MM.1S (cell line): ENCODE measurements around the gene NAA80.

Experiments
- DNase-seq: peaks from one replicate; pipeline ENCODE4 v3.0.0-alpha.2; 2015
- H2AFZ ChIP-seq: fragments of 300-600 bp; sonication (generic); 2 replicates; pipeline ENCODE4 v1.6.0; 2016; ENCODE audit warnings: antibody characterized with exemption, low read length
- H3F3A ChIP-seq: fragments of 300-600 bp; sonication (generic); 2 replicates; pipeline ENCODE4 v1.6.1; 2016; ENCODE audit warnings: mild to moderate bottlenecking, antibody characterized with exemption, low read length, moderate library complexity, mixed read lengths; ENCODE audit not compliant: insufficient read depth
- H3K27ac ChIP-seq: fragments of 300-600 bp; sonication (generic); 2 replicates; pipeline ENCODE4 v1.5.1; 2016; ENCODE audit warnings: mild to moderate bottlenecking, low read length
- H3K27me3 ChIP-seq: fragments of 300-600 bp; sonication (generic); replicated peaks from 2 replicates; pipeline ENCODE4 v1.6.0; 2016; ENCODE audit warnings: low read length; ENCODE audit not compliant: insufficient read depth
- H3K36me3 ChIP-seq: fragments of 300-600 bp; sonication (generic); replicated peaks from 2 replicates; pipeline ENCODE4 v1.6.1; 2016; ENCODE audit warnings: mild to moderate bottlenecking, low read length, mixed read lengths; ENCODE audit not compliant: insufficient read depth
- H3K4me1 ChIP-seq: fragments of 300-600 bp; sonication (generic); 2 replicates; pipeline ENCODE4 v1.6.1; 2016; ENCODE audit warnings: low read length, mixed read lengths
- H3K4me2 ChIP-seq: fragments of 300-600 bp; sonication (generic); 2 replicates; pipeline ENCODE4 v1.6.0; 2016; ENCODE audit warnings: low read depth, low read length
- H3K4me3 ChIP-seq: fragments of 300-600 bp; sonication (generic); 2 replicates; pipeline ENCODE4 v1.5.1; 2016; ENCODE audit warnings: low read length, mixed read lengths
- H3K79me2 ChIP-seq: fragments of 300-600 bp; sonication (generic); 2 replicates; pipeline ENCODE4 v1.6.1; 2016; ENCODE audit warnings: mixed run types, low read length, mixed read lengths
- H3K9ac ChIP-seq: fragments of 300-600 bp; sonication (generic); 2 replicates; pipeline ENCODE4 v1.6.1; 2016; ENCODE audit warnings: low read length, mixed read lengths
- H3K9me2 ChIP-seq: fragments of 300-600 bp; sonication (generic); replicated peaks from 2 replicates; pipeline ENCODE4 v1.6.1; 2016; ENCODE audit warnings: mild to moderate bottlenecking, low read length, mixed read lengths; ENCODE audit not compliant: insufficient read depth
- H3K9me3 ChIP-seq: fragments of 300-600 bp; sonication (generic); replicated peaks from 2 replicates; pipeline ENCODE4 v1.6.1; 2016; ENCODE audit warnings: mild to moderate bottlenecking, low read length, mixed read lengths; ENCODE audit not compliant: insufficient read depth
- H4K20me1 ChIP-seq: fragments of 300-600 bp; sonication (generic); 2 replicates; pipeline ENCODE4 v1.6.1; 2016; ENCODE audit warnings: mild to moderate bottlenecking, low read length, moderate library complexity, mixed read lengths; ENCODE audit not compliant: insufficient read depth
- EZH2 ChIP-seq: fragments of 300-600 bp; sonication (generic); optimal IDR thresholded peaks from 2 replicates; pipeline ENCODE3; 2017; ENCODE audit warnings: low read depth, mild to moderate bottlenecking, antibody characterized with exemption, low read length, mixed read lengths
- EZH2phosphoT487 ChIP-seq: fragments of 300-600 bp; sonication (generic); IDR thresholded peaks from 2 replicates; pipeline ENCODE4 v1.6.1; 2018; ENCODE audit warnings: antibody characterized with exemption, low read length
- TF ChIP-seq, protein P1 (sequence below): fragments of 300-600 bp; sonication (generic); IDR thresholded peaks from 2 replicates; pipeline ENCODE4 v1.5.1; 2016; ENCODE audit warnings: antibody characterized with exemption, low read length, mixed read lengths

Gene NAA80

DNA sequence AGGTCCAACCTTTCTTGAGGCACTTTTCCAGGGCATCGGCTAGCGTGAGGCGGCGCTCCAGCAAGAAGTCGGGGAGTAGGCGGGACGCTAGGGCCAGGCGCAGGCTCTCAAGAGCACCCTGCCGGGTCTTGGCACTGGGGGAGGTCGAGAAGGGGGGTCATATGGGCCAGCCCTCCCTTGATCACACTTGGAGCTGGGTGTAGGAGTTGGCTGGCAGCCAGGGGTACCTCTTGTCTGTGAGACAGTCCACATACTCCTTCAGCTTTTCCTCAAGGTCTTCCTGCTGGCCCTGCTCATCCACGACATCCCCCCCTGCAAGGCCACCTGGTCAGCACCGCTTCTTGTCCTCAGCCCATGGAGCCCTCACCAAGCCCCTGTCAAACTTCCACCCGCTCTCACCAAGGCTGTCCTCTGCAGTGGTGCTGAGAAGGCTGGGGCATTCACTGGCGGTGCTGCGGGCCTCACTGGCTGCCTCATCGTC is 9.0 kb downstream of the NAA80 start:
- Histone ChIP-seq H3K4me3 (no peak overlapping the region), H3K4me2 (peak overlapping the region; percentile 91; the same call in 1 of the 2 replicates), H3K4me1 (peaks cover 5% of the 10 kb centered on the region; the same call in 1 of the 2 replicates), H3F3A (no peaks in the 10 kb centered on the region), H3K9me2 (no peaks in the 10 kb centered on the region), H3K9ac (no peak overlapping the region), H3K27ac (no peak overlapping the region), H3K27me3 (no peaks in the 10 kb centered on the region), H3K36me3 (peaks cover 15% of the 10 kb centered on the region), H4K20me1 (no peaks in the 10 kb centered on the region), H3K79me2 (peaks cover 40% of the 10 kb centered on the region), H2AFZ (no peak overlapping the region), H3K9me3 (no peaks in the 10 kb centered on the region)
- TF ChIP-seq EZH2 (no peak), EZH2phosphoT487 (no peak)
- DNase-seq: no peak

DNA sequence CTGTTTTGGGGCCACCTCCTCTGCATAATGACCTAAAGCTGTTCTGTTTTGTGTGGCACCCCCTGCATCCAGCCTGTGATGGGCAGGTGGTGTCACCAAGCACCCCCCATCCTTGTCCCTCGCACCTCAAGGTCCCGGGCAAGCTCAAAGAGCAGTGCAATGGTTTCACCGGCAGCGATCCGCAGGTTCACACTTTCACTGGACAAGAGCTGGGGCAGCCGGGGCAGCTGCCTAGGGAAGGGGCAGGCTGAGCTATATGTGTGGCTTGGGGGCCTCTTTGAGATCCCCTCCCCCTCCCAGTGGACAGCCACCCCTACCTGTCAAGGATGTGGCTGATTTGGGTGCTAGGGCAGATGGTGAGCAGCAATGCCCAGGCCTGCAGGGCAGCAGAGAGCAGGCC is 10.1 kb downstream of the NAA80 start:
- no peak for DNase-seq
- Histone ChIP-seq H3F3A (no peaks in the 10 kb centered on the region), H3K27ac (no peak overlapping the region), H2AFZ (no peak overlapping the region), H3K9ac (no peak overlapping the region), H3K4me2 (no peak overlapping the region), H3K4me1 (peaks cover 5% of the 10 kb centered on the region; the same call in 1 of the 2 replicates), H3K27me3 (no peaks in the 10 kb centered on the region), H3K9me3 (no peaks in the 10 kb centered on the region), H4K20me1 (no peaks in the 10 kb centered on the region), H3K9me2 (no peaks in the 10 kb centered on the region), H3K79me2 (peaks cover 40% of the 10 kb centered on the region), H3K4me3 (no peak overlapping the region), H3K36me3 (peaks cover 15% of the 10 kb centered on the region)
- no peak for TF ChIP-seq EZH2phosphoT487
- TF ChIP-seq EZH2: no peak
- TF ChIP-seq, protein P1, sequence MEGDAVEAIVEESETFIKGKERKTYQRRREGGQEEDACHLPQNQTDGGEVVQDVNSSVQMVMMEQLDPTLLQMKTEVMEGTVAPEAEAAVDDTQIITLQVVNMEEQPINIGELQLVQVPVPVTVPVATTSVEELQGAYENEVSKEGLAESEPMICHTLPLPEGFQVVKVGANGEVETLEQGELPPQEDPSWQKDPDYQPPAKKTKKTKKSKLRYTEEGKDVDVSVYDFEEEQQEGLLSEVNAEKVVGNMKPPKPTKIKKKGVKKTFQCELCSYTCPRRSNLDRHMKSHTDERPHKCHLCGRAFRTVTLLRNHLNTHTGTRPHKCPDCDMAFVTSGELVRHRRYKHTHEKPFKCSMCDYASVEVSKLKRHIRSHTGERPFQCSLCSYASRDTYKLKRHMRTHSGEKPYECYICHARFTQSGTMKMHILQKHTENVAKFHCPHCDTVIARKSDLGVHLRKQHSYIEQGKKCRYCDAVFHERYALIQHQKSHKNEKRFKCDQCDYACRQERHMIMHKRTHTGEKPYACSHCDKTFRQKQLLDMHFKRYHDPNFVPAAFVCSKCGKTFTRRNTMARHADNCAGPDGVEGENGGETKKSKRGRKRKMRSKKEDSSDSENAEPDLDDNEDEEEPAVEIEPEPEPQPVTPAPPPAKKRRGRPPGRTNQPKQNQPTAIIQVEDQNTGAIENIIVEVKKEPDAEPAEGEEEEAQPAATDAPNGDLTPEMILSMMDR: no peak

DNA sequence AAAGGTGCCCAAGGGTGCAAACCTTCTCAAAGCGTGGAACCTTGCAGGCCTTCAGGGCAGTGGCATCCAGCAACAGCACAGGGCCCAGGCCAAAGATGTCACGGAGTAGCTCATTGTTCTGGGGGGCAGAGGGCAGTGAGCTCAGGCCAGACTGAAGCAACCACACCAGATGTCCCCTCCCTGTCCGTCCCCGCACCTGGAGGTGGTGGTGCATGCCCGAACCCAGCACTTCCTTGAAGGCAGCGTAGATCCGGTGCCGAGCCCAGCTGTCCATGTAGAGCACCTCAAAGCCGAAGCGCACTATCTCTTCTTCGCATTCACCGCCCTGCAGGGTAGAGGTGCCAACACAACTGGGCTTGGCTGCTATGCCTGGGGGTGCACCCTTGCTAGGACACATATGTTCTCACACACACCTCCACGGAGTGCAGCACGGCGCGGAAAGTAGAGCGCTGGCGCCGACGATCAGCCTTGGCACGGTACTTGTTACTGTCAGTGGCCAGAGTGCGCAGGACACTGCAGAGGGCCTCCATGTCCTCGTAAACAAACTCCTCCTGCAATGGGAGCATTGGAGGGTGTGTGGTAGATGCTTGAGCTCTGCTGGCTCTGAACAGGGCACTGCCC is 10.7 kb downstream of the NAA80 start:
- TF ChIP-seq EZH2: no peak
- no peak for TF ChIP-seq EZH2phosphoT487
- TF ChIP-seq, protein P1: no peak
- Histone ChIP-seq H3K4me3 (no peak overlapping the region), H2AFZ (no peak overlapping the region), H3K9me3 (no peaks in the 10 kb centered on the region), H3K27me3 (no peaks in the 10 kb centered on the region), H3K36me3 (peaks cover 15% of the 10 kb centered on the region), H3K4me1 (peaks cover 5% of the 10 kb centered on the region; the same call in 1 of the 2 replicates), H3K27ac (no peak overlapping the region), H3K79me2 (peaks cover 40% of the 10 kb centered on the region), H3K9me2 (no peaks in the 10 kb centered on the region), H3K9ac (no peak overlapping the region), H3K4me2 (no peak overlapping the region), H4K20me1 (no peaks in the 10 kb centered on the region), H3F3A (no peaks in the 10 kb centered on the region)
- DNase-seq: no peak

DNA sequence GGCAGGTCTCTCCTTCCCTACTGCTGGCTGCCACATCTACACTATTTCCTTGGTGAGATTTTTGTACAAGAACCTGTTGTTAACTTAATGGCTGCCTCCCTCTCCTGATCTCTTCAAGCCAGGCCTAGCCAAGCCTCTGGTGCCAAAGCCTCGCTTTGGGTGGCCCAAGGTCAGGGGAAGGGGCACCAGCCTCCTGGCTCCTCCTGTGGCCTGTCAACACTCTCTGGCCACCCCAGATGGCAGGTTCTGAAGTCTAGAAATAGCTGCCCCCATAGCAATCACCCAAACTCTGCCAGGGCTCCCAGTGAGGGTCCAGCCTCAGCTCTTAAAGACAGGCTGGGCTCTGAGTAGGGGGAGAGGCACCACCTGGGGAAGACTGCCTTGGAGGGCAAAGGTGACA is 11.9 kb downstream of the NAA80 start:
- no peak for TF ChIP-seq EZH2
- no peak for TF ChIP-seq EZH2phosphoT487
- TF ChIP-seq, protein P1: no peak

More for the DNA sequence above, 11.9 kb downstream of the NAA80 start:
- Histone ChIP-seq H3K9me3 (no peaks in the 10 kb centered on the region), H3K4me3 (no peak overlapping the region), H4K20me1 (no peaks in the 10 kb centered on the region), H3K4me1 (no peaks in the 10 kb centered on the region; the same call in 1 of the 2 replicates), H3K4me2 (no peak overlapping the region), H3F3A (no peaks in the 10 kb centered on the region), H2AFZ (no peak overlapping the region), H3K27ac (no peak overlapping the region), H3K27me3 (no peaks in the 10 kb centered on the region), H3K36me3 (peaks cover 15% of the 10 kb centered on the region), H3K9ac (no peak overlapping the region), H3K79me2 (peaks cover 40% of the 10 kb centered on the region), H3K9me2 (no peaks in the 10 kb centered on the region)
- DNase-seq: no peak
